PC-9 (cell line): ENCODE results near the gene TBC1D22A.

Experiments
- EZH2 ChIP-seq: fragments of 200-600 bp; sonication (generic); IDR thresholded peaks from 2 replicates; pipeline ENCODE4 v1.8.0; 2017; ENCODE audit warnings: antibody characterized with exemption, low read depth
- TF ChIP-seq, protein P1 (sequence below): fragments of 200-600 bp; sonication (generic); conservative IDR thresholded peaks from 2 replicates; pipeline ENCODE4 v1.6.1; 2017; ENCODE audit warnings: mixed run types, antibody characterized with exemption, mild to moderate bottlenecking, moderate library complexity

DNA sequence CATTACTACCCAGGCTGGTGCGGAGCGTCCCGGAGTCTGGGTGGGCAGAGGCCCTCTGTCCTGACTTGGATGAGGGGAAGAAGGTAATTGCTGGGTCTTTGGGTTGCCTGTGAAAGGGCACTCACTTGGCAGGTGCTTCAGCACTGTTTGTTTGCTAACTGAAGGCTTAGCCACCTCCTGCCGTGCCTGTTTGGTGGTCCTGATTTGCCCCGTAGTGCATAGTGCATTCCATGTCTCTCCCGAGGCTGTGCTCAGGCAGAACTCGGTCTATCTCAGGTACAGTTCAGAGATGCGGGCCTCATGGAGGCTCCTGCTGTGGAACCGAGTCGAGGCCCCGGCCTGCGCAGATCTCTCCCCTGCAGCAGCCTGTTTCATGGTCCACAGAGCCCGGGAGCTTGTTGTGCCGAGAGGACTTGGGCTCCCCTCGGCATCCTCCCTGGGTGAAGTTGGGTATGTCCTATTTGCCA lies 146.2 kb downstream of the TBC1D22A start:
- TF ChIP-seq, protein P1, sequence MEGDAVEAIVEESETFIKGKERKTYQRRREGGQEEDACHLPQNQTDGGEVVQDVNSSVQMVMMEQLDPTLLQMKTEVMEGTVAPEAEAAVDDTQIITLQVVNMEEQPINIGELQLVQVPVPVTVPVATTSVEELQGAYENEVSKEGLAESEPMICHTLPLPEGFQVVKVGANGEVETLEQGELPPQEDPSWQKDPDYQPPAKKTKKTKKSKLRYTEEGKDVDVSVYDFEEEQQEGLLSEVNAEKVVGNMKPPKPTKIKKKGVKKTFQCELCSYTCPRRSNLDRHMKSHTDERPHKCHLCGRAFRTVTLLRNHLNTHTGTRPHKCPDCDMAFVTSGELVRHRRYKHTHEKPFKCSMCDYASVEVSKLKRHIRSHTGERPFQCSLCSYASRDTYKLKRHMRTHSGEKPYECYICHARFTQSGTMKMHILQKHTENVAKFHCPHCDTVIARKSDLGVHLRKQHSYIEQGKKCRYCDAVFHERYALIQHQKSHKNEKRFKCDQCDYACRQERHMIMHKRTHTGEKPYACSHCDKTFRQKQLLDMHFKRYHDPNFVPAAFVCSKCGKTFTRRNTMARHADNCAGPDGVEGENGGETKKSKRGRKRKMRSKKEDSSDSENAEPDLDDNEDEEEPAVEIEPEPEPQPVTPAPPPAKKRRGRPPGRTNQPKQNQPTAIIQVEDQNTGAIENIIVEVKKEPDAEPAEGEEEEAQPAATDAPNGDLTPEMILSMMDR = no peak
- TF ChIP-seq EZH2 = no peak
